Measurements from ENCODE around the gene TMEM87B. TPM values are rescaled to one million over a fixed set of nuclear protein-coding genes. Genes with fewer than 3 reads are reported as not detected.
A peak's percentile ranks its signal among the peaks of the same experiment; 100 is the strongest.
"Not testable (repeated sequence)": the region's sequence is repeated elsewhere in the genome, so short reads cannot be mapped to it uniquely, and the experiment has no call there.

The TMEM87B gene
- total and polyA plus RNA-seq, 2 of the 8 experiments (the other 6 are each of a cell fraction or from before 2014, with no cell fraction given) = 7.2 to 9.0 TPM

DNA sequence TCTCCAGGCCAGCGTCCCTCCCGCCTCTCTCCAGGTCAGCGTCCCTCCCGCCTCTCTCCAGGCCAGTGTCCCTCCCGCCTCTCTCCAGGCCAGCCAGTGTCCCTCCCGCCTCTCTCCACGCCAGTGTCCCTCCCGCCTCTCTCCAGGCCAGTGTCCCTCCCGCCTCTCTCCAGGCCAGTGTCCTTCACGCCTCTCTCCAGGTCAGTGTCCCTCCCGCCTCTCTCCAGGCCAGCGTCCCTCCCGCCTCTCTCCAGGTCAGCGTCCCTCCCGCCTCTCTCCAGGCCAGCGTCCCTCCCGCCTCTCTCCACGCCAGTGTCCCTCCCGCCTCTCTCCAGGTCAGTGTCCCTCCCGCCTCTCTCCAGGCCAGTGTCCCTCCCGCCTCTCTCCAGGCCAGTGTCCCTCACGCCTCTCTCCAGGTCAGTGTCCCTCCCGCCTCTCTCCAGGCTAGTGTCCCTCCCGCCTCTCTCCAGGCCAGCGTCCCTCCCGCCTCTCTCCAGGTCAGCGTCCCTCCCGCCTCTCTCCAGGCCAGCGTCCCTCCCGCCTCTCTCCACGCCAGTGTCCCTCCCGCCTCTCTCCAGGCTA is 84.1 kb downstream of the TMEM87B start:
- H2BK15ac ChIP-seq (ENCODE audit: low read length); H3K27ac ChIP-seq (ENCODE audit: low read depth, low read length); H4K8ac ChIP-seq (ENCODE audit: extremely low read depth, insufficient read depth, low read length); H3K79me2 ChIP-seq (ENCODE audit: control insufficient read depth in 1 of 2, insufficient read depth in 2 of 2, low read length in 2 of 2); H4K5ac ChIP-seq (ENCODE audit: insufficient read length, low read depth, low read length); POLR2A ChIA-PET (ENCODE audit: partially characterized antibody); H3K36me3 ChIP-seq (ENCODE audit: control insufficient read depth in 2 of 4, insufficient read depth in 4 of 4, low read length in 3 of 4); FAIRE-seq; H3K23ac ChIP-seq (ENCODE audit: insufficient read length); CTCF ChIA-PET (ENCODE audit: partially characterized antibody); H2BK5ac ChIP-seq (ENCODE audit: low read depth, low read length); H3K56ac ChIP-seq (replicated peaks; ENCODE audit: insufficient read length, low read depth, low read length); H3K79me1 ChIP-seq (ENCODE audit: low read depth, low read length); H3K4me1 ChIP-seq (replicated peaks in 1 of 4; ENCODE audit: control insufficient read depth in 3 of 4, insufficient read depth in 4 of 4, low read length in 3 of 4); H2AFZ ChIP-seq (ENCODE audit: low read length); H2BK20ac ChIP-seq (ENCODE audit: low read length); H4K20me1 ChIP-seq (replicated peaks in 1 of 2; ENCODE audit: control insufficient read depth in 1 of 2, insufficient read depth in 2 of 2, low read length in 2 of 2); H3K14ac ChIP-seq (ENCODE audit: insufficient read length); H2BK12ac ChIP-seq (ENCODE audit: low read depth, low read length); H4K91ac ChIP-seq (replicated peaks; ENCODE audit: insufficient read length, low read length); H2BK120ac ChIP-seq (replicated peaks; ENCODE audit: low read depth, low read length); H3K23me2 ChIP-seq (ENCODE audit: low read depth, low read length); H3K9me3 ChIP-seq (ENCODE audit: insufficient read depth in 2 of 2, low read depth in 1 of 2, low read length in 1 of 2); H3K18ac ChIP-seq (ENCODE audit: extremely low read depth, low read length); H3K9ac ChIP-seq (replicated peaks in 1 of 4; ENCODE audit: extremely low read depth in 1 of 4, low read depth in 3 of 4, low read length in 3 of 4); H3K4ac ChIP-seq (replicated peaks; ENCODE audit: insufficient read length, low read depth, low read length); DNase-seq (ENCODE audit: low read depth in 1 of 2, low spot score in 2 of 2); H2AK5ac ChIP-seq (ENCODE audit: low read depth, low read length): not testable (repeated sequence)
- H3K27me3 ChIP-seq (replicated peaks in 1 of 4; ENCODE audit: control insufficient read depth in 3 of 4, extremely low read depth in 1 of 4, insufficient read depth in 3 of 4, low read length in 3 of 4) = peaks cover 29 to 65% (median 48%) of the 10 kb centered on the region in 4 experiments
- peak overlapping the region; percentile 85 to 93 for H3K4me2 ChIP-seq (ENCODE audit: insufficient read depth in 1 of 2, low read depth in 2 of 2, low read length in 2 of 2)
- TF ChIP-seq KDM4A (IDR thresholded peaks at IDR 0.05; ENCODE audit: low read depth, low read length, severe bottlenecking) (peak; percentile 3), SUZ12 (IDR thresholded peaks at IDR 0.05; ENCODE audit: low read length) (peak; percentile 42; the same call in 1 of the 2 replicates), EZH2 (IDR thresholded peaks at IDR 0.05; ENCODE audit: low read depth, low read length, severe bottlenecking) (peak; percentile 33)
- H3K4me3 ChIP-seq (ENCODE audit: extremely low read depth in 1 of 4, insufficient read depth in 2 of 4, low read depth in 3 of 4, low read length in 4 of 4) = peak overlapping the region; percentile 40 to 80 (median 64)
- 3% methylated on average over 9 of the region's 32 CpGs; no CpG with 5 or more reads in 1 of the 2 experiments for WGBS, 2 experiments (ENCODE audit: extremely low coverage in 1 of 2, insufficient coverage in 1 of 2, insufficient read length in 1 of 2, insufficient replicate concordance in 2 of 2, low coverage in 1 of 2, low lambda C conversion rate in 2 of 2, missing lambda C conversion rate in 1 of 2)

Measured in H1 (cell line).